H1 (cell line): Measurements from ENCODE around the gene IL1RAPL1.

Source experiments
- CREB1 ChIP-seq: IDR thresholded peaks from 2 replicates; pipeline ENCODE4 v1.6.1; 2012; ENCODE audit warnings: inconsistent platforms
- EP300 ChIP-seq, 2 experiments: IDR thresholded peaks; 1 replicate in 1 of 2; 2 replicates in 1 of 2; pipeline ENCODE4 v1.6.1; 2011 to 2012; ENCODE audit warnings: low read depth in 2 of 2, low read length in 2 of 2, mild to moderate bottlenecking in 2 of 2, borderline replicate concordance in 1 of 2, inconsistent platforms in 1 of 2, moderate library complexity in 1 of 2
- POU5F1 ChIP-seq: IDR thresholded peaks from 2 replicates; pipeline ENCODE4 v1.6.1; 2011; ENCODE audit warnings: low read depth, mild to moderate bottlenecking, low read length, moderate library complexity
- RBBP5 ChIP-seq: IDR thresholded peaks from 2 replicates; pipeline ENCODE4 v1.7.1; 2012; ENCODE audit warnings: low read depth, mild to moderate bottlenecking, inconsistent platforms, low read length, moderate library complexity, borderline replicate concordance
- ZNF274 ChIP-seq: IDR thresholded peaks from 2 replicates; pipeline ENCODE4 v1.7.0; 2012; ENCODE audit warnings: low read length, borderline replicate concordance; ENCODE audit errors: extremely low read depth
- TF ChIP-seq, protein P1 (sequence below), 3 experiments: IDR thresholded peaks; 1 replicate in 2 of 3; 2 replicates in 1 of 3; pipeline versions ENCODE4 v1.5.1 to v1.6.1; 2011; ENCODE audit warnings: low read length in 3 of 3, mild to moderate bottlenecking in 3 of 3, inconsistent platforms in 2 of 3, low read depth in 1 of 3, moderate library complexity in 1 of 3; ENCODE audit not compliant: insufficient read depth in 1 of 3; ENCODE audit errors: control extremely low read depth in 1 of 3

DNA sequence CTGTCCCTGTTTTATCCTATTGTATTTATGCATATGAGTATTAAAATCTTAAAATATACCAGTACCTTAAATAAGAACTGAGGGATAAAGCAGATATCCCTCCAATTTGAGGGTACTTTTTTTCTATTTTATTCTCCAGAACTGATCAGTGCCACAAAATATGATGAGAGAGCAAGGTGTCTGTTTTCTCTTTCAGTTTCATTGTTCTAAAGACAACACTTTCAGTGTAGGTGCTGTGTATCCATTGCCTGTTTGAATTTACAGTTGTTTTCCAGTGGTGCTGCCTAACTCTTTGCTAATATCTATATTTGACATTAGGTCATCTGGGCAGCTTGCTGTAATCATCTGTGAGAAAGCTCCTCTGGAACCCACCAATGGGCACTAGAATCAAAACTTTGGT lies 394.7 kb downstream of the IL1RAPL1 start:
- TF ChIP-seq, protein P1, sequence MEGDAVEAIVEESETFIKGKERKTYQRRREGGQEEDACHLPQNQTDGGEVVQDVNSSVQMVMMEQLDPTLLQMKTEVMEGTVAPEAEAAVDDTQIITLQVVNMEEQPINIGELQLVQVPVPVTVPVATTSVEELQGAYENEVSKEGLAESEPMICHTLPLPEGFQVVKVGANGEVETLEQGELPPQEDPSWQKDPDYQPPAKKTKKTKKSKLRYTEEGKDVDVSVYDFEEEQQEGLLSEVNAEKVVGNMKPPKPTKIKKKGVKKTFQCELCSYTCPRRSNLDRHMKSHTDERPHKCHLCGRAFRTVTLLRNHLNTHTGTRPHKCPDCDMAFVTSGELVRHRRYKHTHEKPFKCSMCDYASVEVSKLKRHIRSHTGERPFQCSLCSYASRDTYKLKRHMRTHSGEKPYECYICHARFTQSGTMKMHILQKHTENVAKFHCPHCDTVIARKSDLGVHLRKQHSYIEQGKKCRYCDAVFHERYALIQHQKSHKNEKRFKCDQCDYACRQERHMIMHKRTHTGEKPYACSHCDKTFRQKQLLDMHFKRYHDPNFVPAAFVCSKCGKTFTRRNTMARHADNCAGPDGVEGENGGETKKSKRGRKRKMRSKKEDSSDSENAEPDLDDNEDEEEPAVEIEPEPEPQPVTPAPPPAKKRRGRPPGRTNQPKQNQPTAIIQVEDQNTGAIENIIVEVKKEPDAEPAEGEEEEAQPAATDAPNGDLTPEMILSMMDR (IDR thresholded peaks at IDR 0.05; ENCODE audit: control extremely low read depth in 1 of 3, insufficient read depth in 1 of 3, low read depth in 1 of 3, low read length in 3 of 3), result no peak
- no peak for TF ChIP-seq ZNF274
- TF ChIP-seq POU5F1, result no peak
- no peak for TF ChIP-seq CREB1
- TF ChIP-seq RBBP5, result no peak
- no peak for TF ChIP-seq EP300 (IDR thresholded peaks at IDR 0.05; ENCODE audit: borderline replicate concordance in 1 of 2, low read depth in 2 of 2, low read length in 2 of 2)
